ENCODE results near the gene LRRC18. TPM values are rescaled to one million over a fixed set of nuclear protein-coding genes. Genes with fewer than 3 reads are reported as not detected.

LRRC18 gene
- polyA plus RNA-seq, 2 of the 4 experiments (the other 2 are of a cell fraction), result not detected

DNA sequence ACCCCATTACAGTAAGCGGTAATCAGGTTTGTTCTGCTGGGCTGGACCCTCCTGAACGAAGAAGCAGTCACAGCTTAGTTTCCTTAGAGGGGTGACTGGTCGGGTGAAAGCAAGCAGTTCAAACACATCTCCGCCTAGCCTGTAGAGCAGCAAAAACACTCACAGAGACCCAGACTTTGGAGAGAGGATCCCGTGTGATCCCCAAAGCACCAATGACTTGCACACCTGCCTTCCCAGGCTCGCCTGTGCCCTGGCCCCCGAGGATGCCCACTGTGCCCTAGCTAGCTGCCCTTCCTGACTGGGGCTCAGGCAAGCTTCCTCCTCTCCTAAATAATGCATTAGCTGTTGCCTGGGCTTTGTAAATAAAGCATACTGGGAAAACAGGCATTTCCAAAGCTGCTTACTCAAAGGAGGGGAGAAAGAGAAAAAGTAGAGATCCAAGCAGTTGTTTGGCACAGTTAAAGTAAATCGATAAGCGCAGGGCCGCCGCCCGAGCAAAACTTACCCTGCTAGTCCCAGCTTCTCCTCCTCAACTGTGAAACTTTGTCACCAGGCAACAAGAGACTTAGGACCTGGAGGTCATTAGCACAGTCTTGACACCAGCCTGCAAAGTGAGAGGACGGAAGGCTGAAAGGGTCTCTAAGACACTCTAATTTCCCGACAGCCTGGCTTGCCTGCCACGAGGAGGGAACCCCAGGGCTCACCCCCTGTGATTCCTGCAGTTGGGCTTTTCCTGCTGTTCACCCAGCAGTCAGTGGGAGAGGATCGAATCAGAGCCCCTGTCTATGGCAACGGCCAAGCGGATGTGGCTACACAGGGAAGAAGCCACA, 4.8 kb downstream of the LRRC18 start:
- WGBS (ENCODE audit: missing lambda C conversion rate), result 58% methylated on average over 17 of the region's 18 CpGs
- no peaks in the 10 kb centered on the region for H3K9me3 ChIP-seq
- POLR2A ChIA-PET, result no interaction called here
- ATAC-seq, result no peak; a peak in 1 of 6 replicates
- CTCF ChIA-PET, result no interaction called here
- TF ChIP-seq, protein P1, sequence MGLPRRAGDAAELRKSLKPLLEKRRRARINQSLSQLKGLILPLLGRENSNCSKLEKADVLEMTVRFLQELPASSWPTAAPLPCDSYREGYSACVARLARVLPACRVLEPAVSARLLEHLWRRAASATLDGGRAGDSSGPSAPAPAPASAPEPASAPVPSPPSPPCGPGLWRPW (IDR thresholded peaks at IDR 0.05), result no peak
- TF ChIP-seq CHD2 (IDR thresholded peaks at IDR 0.05; ENCODE audit: low read length, partially characterized antibody) (no peak), EHMT2 (IDR thresholded peaks at IDR 0.05; ENCODE audit: low read depth) (no peak)
- TF ChIP-seq, protein P2, sequence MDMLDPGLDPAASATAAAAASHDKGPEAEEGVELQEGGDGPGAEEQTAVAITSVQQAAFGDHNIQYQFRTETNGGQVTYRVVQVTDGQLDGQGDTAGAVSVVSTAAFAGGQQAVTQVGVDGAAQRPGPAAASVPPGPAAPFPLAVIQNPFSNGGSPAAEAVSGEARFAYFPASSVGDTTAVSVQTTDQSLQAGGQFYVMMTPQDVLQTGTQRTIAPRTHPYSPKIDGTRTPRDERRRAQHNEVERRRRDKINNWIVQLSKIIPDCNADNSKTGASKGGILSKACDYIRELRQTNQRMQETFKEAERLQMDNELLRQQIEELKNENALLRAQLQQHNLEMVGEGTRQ (IDR thresholded peaks at IDR 0.05), result no peak
- H3K4me3 ChIP-seq, result no peak overlapping the region
- FAIRE-seq, result no peak
- H3K27ac ChIP-seq, result no peak overlapping the region
- H3K4me2 ChIP-seq, result no peak overlapping the region
- no peaks in the 10 kb centered on the region for H3K4me1 ChIP-seq
- no peak for DNase-seq (ENCODE audit: low read depth in 1 of 2, low spot score in 1 of 2)

DNA sequence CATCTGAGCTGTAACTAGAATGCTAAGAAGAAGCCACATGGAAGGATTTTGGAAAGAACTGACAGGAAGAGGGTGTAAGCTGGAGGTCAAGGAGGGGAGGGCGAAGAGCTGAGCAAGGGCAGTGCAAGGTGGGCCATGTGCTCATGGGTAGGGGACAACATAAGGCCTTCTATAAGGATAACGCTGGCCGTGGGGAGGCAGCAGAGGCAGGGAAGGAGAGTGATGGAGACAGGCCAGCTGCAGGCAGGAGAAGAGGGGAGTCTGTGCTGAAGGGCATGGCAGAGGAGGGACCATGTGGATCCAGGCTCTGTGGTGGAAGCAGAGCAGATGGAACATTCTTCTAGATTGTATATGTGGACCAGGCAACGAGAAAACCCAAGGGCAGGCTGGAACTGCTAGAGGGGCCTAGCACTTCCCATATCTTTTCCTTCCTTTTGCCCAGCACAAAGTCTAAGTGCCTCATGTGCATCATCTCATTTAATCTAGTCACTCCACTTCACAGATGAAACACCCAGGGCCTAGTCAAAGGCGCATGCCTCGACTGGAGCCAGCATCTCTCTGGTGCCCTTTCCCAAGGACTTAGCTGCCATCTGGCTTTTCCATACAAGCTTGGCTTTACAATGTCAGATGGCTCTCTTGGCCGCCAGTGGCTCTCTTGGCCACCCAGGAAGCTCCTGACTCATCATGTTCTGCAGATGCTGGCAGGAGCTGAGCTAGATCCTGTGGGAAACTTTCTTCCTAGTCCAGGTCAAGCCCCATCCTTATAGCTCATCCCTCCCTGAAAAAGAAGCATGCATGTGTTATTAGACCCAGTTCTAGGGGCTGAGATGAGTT, 6.6 kb downstream of the LRRC18 start:
- H3K27ac ChIP-seq, result no peak overlapping the region
- FAIRE-seq (no peak), DNase-seq (ENCODE audit: low read depth in 1 of 2, low spot score in 1 of 2) (no peak), ATAC-seq (no peak)
- no peak overlapping the region for H3K4me3 ChIP-seq
- WGBS (ENCODE audit: missing lambda C conversion rate), result 57% methylated on average over 6 of the region's 7 CpGs
- no peaks in the 10 kb centered on the region for H3K4me1 ChIP-seq
- TF ChIP-seq TFCP2L1 (CRISPR knock-in tag; IDR thresholded peaks at IDR 0.05) (no peak), HDAC2 (IDR thresholded peaks at IDR 0.05) (no peak), CHD2 (IDR thresholded peaks at IDR 0.05; ENCODE audit: low read length, partially characterized antibody) (no peak), HMGXB4 (CRISPR knock-in tag; IDR thresholded peaks at IDR 0.05; ENCODE audit: borderline replicate concordance) (no peak), FOSB (CRISPR knock-in tag; IDR thresholded peaks at IDR 0.05) (no peak), POLR2A (IDR thresholded peaks at IDR 0.05; ENCODE audit: low read length) (no peak), PHF8 (IDR thresholded peaks at IDR 0.05; ENCODE audit: borderline replicate concordance, low read depth) (no peak), CEBPB (IDR thresholded peaks at IDR 0.05) (no peak), BHLHE40 (IDR thresholded peaks at IDR 0.05; ENCODE audit: low read depth, low read length) (no peak)
- ChIA-PET CTCF (interaction anchor here (0.5 to 1.4 kb wide), 4 partner anchors 29 to 1796 kb away, joined by 3 to 4 read pairs (median 4); no protein-coding TSS in a partner anchor), POLR2A (no interaction called here)
- H3K4me2 ChIP-seq, result no peak overlapping the region
- H3K9me3 ChIP-seq, result no peaks in the 10 kb centered on the region

DNA sequence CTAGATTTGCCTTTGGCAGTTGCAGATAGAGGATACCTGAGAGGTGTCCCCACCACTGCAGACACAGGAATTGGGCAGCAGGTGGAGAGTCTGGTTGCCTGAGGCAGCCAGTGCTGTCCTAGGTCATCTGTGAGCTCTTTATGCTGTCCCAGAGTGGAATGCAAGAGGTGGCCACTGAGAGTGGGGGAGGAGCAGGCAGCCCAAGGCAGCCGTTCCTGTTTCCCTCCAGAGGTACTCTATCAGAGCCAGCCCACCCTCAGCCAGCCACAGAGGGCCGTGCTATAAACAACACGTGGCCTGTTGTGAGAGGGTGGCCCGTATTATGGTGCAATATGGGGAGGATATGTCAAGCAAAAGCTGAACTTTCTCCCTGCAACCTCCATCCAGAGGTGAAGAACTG, 8.5 kb downstream of the LRRC18 start:
- POLR2A ChIA-PET, result no interaction called here
- H3K4me1 ChIP-seq, result no peaks in the 10 kb centered on the region
- no peak for FAIRE-seq
- no peak for DNase-seq (ENCODE audit: low read depth in 1 of 2, low spot score in 1 of 2)
- ATAC-seq, result no peak
- 39% methylated on average over 4 of the region's 4 CpGs for WGBS (ENCODE audit: missing lambda C conversion rate)
- H3K4me3 ChIP-seq, result no peak overlapping the region
- CTCF ChIA-PET, result interaction anchor here (0.6 kb wide), 1 partner anchor 29 kb away, joined by 3 read pairs; no protein-coding TSS in a partner anchor
- TF ChIP-seq RCOR1 (IDR thresholded peaks at IDR 0.05; ENCODE audit: low read depth, low read length), result no peak
- no peak overlapping the region for H3K27ac ChIP-seq
- H3K4me2 ChIP-seq, result no peak overlapping the region
- no peaks in the 10 kb centered on the region for H3K9me3 ChIP-seq

GRCh38 chr10:48929413-48929990, 10.1 kb downstream of the LRRC18 start:
- ChIA-PET POLR2A (no interaction called here), CTCF (no interaction called here)
- H3K4me3 ChIP-seq, result no peak overlapping the region
- ATAC-seq (no peak), DNase-seq (ENCODE audit: low read depth in 1 of 2, low spot score in 1 of 2) (no peak), FAIRE-seq (no peak)
- H3K27ac ChIP-seq, result no peak overlapping the region
- 39% methylated on average over 5 of the region's 5 CpGs for WGBS (ENCODE audit: missing lambda C conversion rate)
- H3K4me1 ChIP-seq, result no peaks in the 10 kb centered on the region
- no peak overlapping the region for H3K4me2 ChIP-seq
- no peaks in the 10 kb centered on the region for H3K9me3 ChIP-seq
- no peak for TF ChIP-seq HOXB13 (CRISPR knock-in tag; IDR thresholded peaks at IDR 0.05; ENCODE audit: low read depth)
- TF ChIP-seq HMGXB4 (CRISPR knock-in tag; IDR thresholded peaks at IDR 0.05; ENCODE audit: borderline replicate concordance), result no peak
- no peak for TF ChIP-seq TFCP2L1 (CRISPR knock-in tag; IDR thresholded peaks at IDR 0.05)
- TF ChIP-seq NPAS2 (CRISPR knock-in tag; IDR thresholded peaks at IDR 0.05; ENCODE audit: borderline replicate concordance), result no peak
- no peak for TF ChIP-seq RFX5 (IDR thresholded peaks at IDR 0.05)
- TF ChIP-seq MAX (IDR thresholded peaks at IDR 0.05), result no peak
- no peak for TF ChIP-seq RARB (CRISPR knock-in tag; IDR thresholded peaks at IDR 0.05)
- no peak for TF ChIP-seq RAD21 (conservative IDR thresholded peaks at IDR 0.05 in 1 of 2, IDR thresholded peaks at IDR 0.05 in 1 of 2)
- TF ChIP-seq HOXA7 (CRISPR knock-in tag; IDR thresholded peaks at IDR 0.05), result no peak
- TF ChIP-seq EHF (CRISPR knock-in tag; IDR thresholded peaks at IDR 0.05), result no peak
- TF ChIP-seq ZNF302 (CRISPR knock-in tag; IDR thresholded peaks at IDR 0.05), result no peak
